Fibroblast of skin of right biceps (primary cell): ENCODE measurements around the gene PAF1.
A peak's percentile ranks its signal among the peaks of the same experiment; 100 is the strongest.

Experiments
- DNase-seq: peaks from one replicate; pipeline ENCODE4 v3.0.0-alpha.2; 2013

PAF1 gene

GRCh38 chr19:39416152-39417120 lies 25.5 kb upstream of the PAF1 start:
- DNase-seq, result no peak

GRCh38 chr19:39415111-39416046 lies 24.5 kb upstream of the PAF1 start:
- DNase-seq, result no peak

- DNase-seq, result no peak
Measured at GRCh38 chr19:39413911-39414608, 23.2 kb upstream of the PAF1 start.

DNA sequence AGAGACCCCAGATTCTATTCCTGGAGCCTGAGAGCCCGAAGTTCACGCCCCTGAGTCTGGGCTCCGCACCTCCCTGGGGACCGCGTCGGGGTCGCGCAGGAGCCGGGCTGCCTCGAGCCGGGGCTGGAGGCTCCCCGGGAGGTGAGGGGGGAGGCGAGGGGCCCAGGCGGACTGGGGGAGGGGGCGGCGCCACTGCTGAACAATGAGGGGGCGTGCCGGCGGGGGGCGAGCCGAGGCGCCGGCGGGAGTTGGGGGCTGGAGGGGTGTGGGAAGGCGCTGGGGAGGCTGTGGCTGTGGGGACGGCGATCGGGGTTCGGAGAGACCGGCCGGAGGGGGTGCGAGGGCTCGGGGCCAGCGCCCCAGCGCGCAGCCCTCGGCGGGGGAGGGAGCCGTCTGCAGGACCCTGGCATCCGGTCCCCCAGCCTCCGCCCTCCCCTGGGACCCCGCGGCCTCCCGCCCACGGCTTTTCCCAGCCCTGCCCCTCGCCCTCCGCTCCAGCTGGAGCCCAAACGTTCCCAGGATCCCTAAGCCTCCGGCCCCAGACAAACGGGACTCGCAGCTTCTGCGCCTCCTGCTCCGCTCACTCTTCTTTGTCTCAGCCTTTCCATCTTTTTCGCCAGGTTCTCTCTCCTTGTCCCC lies 22.5 kb upstream of the PAF1 start:
- peak; percentile 75 for DNase-seq

DNA sequence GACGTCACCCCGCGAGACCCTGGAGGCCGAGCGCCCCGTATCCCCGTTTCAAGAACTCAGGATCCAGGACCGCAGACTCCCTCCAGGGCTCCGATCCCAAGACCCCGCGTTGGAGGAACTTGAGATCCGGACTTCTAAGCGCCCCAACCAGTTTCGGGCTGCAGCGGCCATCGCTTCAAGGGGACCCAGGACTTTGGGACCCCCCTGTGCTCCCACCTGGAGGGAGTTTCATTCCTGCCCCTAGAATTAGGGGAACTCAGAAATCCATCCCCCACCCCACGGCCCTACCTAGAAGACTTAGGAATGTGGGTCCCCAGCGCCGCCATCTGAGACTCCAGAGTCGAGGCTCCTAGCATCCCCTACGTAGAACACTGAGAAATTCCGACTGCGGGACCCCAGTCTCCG lies 22.0 kb upstream of the PAF1 start:
- DNase-seq, result no peak

DNA sequence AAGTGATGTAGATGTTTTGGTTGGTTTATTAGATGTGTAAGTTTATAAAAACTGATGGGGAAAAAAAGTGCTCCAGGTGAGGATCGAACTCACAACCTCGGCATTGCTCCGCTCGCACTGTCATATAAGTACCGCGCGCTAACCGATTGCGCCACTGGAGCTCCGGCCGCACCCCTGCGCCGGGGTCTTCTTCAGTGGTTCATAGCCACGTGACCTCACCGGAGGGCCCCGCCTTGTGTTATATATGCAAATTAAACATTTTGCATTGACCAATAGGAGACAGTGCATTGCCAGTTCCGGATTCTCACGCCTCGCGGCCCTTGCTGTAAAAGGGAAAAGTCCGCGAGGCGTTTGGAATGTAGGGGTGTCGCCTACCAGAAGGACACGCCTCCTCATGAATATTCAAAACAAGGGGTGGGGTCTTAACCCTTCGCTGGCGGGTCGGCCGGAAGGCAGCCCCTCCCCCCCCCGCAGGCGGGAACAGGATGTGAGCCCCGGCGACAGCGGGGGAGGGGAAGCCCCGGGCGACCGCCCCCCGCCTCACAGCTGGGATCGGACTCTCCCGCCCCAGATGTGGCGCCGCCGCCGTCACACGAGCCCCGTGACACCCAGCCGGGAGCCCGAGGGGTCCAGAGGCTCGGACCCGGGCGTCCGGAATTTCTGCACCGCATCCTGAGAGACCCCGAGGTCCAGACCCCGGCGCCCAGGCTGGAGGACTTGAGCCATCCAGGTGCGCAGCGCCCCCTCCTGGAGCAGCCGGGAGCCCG lies 21.4 kb upstream of the PAF1 start, which contains the start of gene PLEKHG2:
PLEKHG2 (plus strand) TSS at position 570 of the 767 bp plus-strand sequence. CDS start 1,418 bp downstream, outside the sequence.
- peak; percentile 100 for DNase-seq

DNA sequence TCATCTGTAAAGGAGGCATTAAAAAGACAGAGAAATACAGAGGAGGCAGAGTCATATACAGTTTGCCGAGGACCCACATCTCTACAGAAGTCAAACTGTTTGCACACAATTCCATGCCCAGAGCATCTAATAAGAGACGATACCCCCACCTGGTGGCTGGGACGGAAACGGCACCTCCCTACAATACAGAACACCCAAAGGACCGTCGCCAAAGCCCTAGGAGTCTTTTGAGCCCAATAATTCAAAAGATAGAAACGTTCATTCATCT lies 20.9 kb upstream of the PAF1 start:
- DNase-seq, result peak; percentile 91

- peak; percentile 25 for DNase-seq
Measured at GRCh38 chr19:39411081-39411831, 20.4 kb upstream of the PAF1 start.

DNA sequence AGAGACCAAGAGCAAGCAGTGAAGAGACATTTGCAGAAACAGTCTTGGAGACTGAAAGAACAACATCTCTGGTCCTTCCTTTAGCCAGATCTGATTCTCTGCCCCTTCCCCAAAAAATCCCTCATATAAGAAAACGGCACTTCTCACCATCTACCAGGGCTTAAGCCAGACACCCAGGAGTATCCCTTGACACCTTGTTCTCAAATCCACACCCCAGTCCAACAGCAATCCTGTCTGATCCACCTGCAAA lies 19.9 kb upstream of the PAF1 start:
- no peak for DNase-seq

DNA sequence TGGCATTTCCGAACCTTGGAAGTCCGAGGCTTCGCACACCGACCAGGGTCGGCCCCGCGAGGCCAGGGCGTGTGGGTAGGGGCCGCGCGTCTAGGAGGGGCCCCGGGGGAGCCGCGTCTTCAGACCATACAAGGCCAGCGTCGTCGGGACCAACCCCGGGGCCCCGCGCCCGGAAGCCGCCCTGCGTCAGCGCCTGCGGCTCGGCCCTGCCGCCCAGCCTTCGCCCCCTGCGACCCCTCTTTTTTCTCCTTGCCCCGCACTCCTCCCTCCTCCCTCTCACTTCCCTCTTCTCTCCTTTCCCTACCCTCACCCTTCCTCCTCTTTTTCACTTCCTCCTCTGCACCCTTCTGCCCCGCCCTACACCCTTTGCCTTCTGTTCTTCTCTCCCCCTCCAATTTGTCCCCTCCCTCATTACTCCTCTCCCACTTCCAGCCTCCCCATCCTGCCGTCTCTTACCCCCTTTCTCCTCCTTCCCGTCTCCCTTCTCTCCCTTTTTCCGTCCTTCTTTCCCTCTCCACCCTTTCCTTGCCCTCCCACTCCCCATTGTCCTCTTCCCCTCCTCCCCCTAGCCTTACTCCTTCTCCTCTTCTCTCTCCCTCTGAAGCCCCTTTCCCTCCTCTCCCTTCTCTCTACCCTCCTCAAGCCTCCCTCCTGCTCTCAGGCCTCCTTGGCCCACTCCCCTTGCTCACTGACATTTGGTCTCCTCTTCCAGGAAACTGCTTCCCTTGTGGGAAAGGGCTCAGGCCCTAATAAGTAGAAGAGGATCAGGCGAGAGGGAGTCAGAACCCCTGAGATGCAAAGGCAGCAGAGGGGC lies 19.3 kb upstream of the PAF1 start:
- DNase-seq, result peak; percentile 63

GRCh38 chr19:39409208-39410016 lies 18.5 kb upstream of the PAF1 start:
- DNase-seq, result peak; percentile 73

- peak; percentile 40 for DNase-seq
Measured at GRCh38 chr19:39408392-39409207, 17.7 kb upstream of the PAF1 start.

DNA sequence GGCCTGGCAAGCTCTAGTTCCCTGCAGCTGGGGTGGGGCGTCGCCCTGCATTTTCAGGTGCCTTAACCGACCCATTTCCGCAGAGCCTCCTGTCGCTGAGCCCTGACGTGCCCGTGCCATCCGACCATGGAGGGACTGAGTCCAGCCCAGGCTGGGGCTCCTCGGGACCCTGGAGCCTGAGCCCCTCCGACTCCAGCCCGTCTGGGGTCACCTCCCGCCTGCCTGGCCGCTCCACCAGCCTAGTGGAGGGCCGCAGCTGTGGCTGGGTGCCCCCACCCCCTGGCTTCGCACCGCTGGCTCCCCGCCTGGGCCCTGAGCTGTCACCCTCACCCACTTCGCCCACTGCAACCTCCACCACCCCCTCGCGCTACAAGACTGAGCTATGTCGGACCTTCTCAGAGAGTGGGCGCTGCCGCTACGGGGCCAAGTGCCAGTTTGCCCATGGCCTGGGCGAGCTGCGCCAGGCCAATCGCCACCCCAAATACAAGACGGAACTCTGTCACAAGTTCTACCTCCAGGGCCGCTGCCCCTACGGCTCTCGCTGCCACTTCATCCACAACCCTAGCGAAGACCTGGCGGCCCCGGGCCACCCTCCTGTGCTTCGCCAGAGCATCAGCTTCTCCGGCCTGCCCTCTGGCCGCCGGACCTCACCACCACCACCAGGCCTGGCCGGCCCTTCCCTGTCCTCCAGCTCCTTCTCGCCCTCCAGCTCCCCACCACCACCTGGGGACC lies 16.9 kb upstream of the PAF1 start:
- no peak for DNase-seq

GRCh38 chr19:39407410-39407659 lies 16.4 kb upstream of the PAF1 start:
- DNase-seq, result no peak

DNA sequence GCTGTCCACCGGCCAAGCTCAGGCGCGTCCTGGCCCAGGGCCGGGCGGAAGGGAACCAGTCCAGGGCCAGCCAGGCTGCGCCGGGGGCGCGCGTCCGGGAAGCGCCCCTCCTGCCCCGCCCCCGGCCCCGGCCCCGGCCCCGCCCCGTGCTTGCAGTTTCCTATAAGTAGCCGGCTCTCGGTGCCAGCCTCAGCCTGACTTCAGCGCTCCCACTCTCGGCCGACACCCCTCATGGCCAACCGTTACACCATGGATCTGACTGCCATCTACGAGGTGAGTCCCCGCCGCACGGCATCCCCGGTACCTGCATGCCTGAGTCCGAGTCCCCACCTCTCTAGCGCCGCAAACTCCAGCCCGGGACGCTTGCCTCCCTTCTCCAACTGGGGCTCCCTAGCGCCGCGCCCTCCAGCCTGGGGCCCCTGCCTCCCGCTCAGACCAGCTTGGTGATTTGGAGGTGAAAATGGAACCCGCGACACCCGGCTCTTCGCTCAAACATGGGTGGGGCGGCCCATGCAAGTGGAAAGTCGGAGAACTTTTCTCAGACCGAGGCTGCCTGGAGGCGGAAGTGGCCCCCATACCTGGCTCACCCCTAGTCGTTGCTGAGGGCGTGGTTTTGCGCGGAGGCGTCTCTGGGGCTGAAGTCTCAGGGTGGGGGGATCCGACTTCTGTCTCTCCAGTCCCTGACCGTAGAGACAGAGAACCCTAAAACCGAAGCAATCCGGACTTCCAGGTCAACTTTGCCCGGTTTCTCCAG lies 15.9 kb upstream of the PAF1 start, which contains the start of gene ZFP36:
ZFP36 (plus strand) TSS at position 192 of the 754 bp plus-strand sequence; CDS start at position 250, 58 bp downstream.
- peak; percentile 83 for DNase-seq

DNA sequence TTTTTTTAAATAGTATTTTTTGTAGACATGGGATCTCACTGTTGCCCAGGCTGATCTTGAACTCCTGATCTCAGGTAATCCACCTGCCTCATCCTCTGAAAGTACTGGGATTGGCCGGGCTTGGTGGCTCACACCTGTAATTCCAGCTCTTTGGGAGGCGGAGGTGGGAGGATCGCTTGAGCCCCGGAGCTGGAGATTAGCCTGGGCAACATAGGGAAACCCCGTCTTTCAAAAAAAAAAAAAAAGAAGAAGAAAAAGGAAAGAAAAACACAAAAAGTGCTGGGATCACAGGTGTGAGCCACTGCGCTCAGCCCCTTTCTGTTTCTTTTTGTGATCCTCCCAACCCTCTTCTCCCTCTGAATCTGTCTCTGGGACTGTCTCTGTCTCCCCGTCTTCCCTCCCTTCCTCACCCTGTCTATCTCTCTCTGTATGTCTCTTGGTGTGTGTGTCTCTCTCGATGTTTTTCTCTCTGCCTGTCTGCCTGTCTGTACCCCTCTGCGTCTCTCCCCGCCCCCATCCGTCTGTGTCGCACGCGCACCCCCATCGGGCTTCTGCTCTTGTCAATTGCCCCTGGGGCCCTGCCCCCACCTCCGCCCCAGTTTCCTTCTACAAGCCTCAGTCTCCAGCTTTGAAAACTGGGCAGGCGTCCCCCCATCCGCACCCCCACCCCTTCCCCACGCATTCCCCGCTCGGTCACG lies 15.2 kb upstream of the PAF1 start:
- no peak for DNase-seq
